Endothelial cell of umbilical vein (primary cell): ENCODE data around the gene TBXT. TPM values are rescaled to one million over a fixed set of nuclear protein-coding genes. Genes with fewer than 3 reads are reported as not detected.
"Not testable (repeated sequence)": the region's sequence is repeated elsewhere in the genome, so short reads cannot be mapped to it uniquely, and the experiment has no call there.

ENCODE experiments used
- BruUV-seq: library from RNA; stranded (reverse); fragments of 400-500 nt; replicated peaks from 2 replicates; lab custom pipeline; 2021; lab: Mats Ljungman, UMichigan
- CTCF ChIA-PET: fragments of 300-600, 350-600 bp; sonication (Branson Sonifier 250); formaldehyde crosslinking; loops from one replicate; lab custom pipeline; 2021; ENCODE audit warnings: antibody characterized with exemption, inconsistent platforms; lab: Charles Lee
- POLR2A ChIA-PET: fragments of 300-600, 350-600 bp; sonication (Branson Sonifier 250); formaldehyde crosslinking; loops from one replicate; lab custom pipeline; 2021; ENCODE audit warnings: antibody characterized with exemption, inconsistent platforms; lab: Charles Lee
- DNase-seq: peaks from one replicate; pipeline ENCODE4 v3.0.0-alpha.2; 2011; ENCODE audit warnings: low read depth, low spot score
- FAIRE-seq: peaks from 2 replicates; lab custom pipeline; 2011; peaks lifted over from hg19 to GRCh38; lab: Jason Lieb, UNC
- H2AFZ ChIP-seq: 2 replicates; pipeline ENCODE4 v1.6.0; 2012; ENCODE audit warnings: low read depth, low read length, control low read depth, inconsistent platforms
- H3K27ac ChIP-seq: 2 replicates; pipeline ENCODE4 v1.5.1; 2011; ENCODE audit warnings: low read depth, mild to moderate bottlenecking, control low read depth, low read length, moderate library complexity; ENCODE audit not compliant: insufficient read depth
- H3K27me3 ChIP-seq, 2 experiments: 2 replicates each; pipeline versions ENCODE4 v1.6.0 to v1.6.1; 2011; ENCODE audit warnings: low read length in 2 of 2, mixed read lengths in 1 of 2; ENCODE audit not compliant: control insufficient read depth in 2 of 2, insufficient read depth in 2 of 2
- H3K36me3 ChIP-seq, 2 experiments: 2 replicates in 1 of 2; 3 replicates in 1 of 2; pipeline ENCODE4 v1.5.1; 2011; ENCODE audit warnings: low read length in 2 of 2, mild to moderate bottlenecking in 1 of 2, moderate library complexity in 1 of 2; ENCODE audit not compliant: control insufficient read depth in 2 of 2, insufficient read depth in 2 of 2; ENCODE audit errors: extremely low read depth in 1 of 2
- H3K4me1 ChIP-seq: 3 replicates; pipeline ENCODE4 v1.5.1; 2011; ENCODE audit warnings: mild to moderate bottlenecking, low read length; ENCODE audit not compliant: control insufficient read depth, insufficient read depth; ENCODE audit errors: extremely low read depth
- H3K4me2 ChIP-seq: 2 replicates; pipeline ENCODE4 v1.6.1; 2011; ENCODE audit warnings: low read length, control low read depth, mixed read lengths; ENCODE audit not compliant: insufficient read depth
- H3K4me3 ChIP-seq, 3 experiments: fragments of 200-600 bp in 1 of 3; sonication (generic), shearing (Covaris generic) in 1 of 3; replicated peaks in 1 of 3; 2 replicates each; pipeline ENCODE4 v1.5.1; 2011 to 2016; ENCODE audit warnings: control low read depth in 3 of 3, low read length in 3 of 3, mild to moderate bottlenecking in 2 of 3, inconsistent platforms in 1 of 3, low read depth in 1 of 3, moderate library complexity in 1 of 3; ENCODE audit not compliant: insufficient read depth in 1 of 3
- H3K79me2 ChIP-seq: 2 replicates; pipeline ENCODE4 v1.6.0; 2012; ENCODE audit warnings: low read length, inconsistent platforms; ENCODE audit not compliant: control insufficient read depth, insufficient read depth
- H3K9ac ChIP-seq: replicated peaks from 2 replicates; pipeline ENCODE3; 2011; ENCODE audit warnings: low read length, control low read depth; ENCODE audit not compliant: insufficient read depth; ENCODE audit errors: extremely low read depth
- H3K9me1 ChIP-seq: replicated peaks from 3 replicates; pipeline ENCODE4 v1.6.0; 2011; ENCODE audit warnings: mild to moderate bottlenecking, low read length; ENCODE audit not compliant: control insufficient read depth, insufficient read depth; ENCODE audit errors: extremely low read depth
- H3K9me3 ChIP-seq: replicated peaks from 2 replicates; pipeline ENCODE4 v1.5.1; 2012; ENCODE audit warnings: low read length, inconsistent platforms; ENCODE audit not compliant: control insufficient read depth, insufficient read depth
- H4K20me1 ChIP-seq: replicated peaks from 2 replicates; pipeline ENCODE3; 2011; ENCODE audit warnings: mild to moderate bottlenecking, low read length; ENCODE audit not compliant: control insufficient read depth, insufficient read depth; ENCODE audit errors: extremely low read depth
- CTCF ChIP-seq, 2 donors: IDR thresholded peaks; 1 replicate in 1 of 2; 2 replicates in 1 of 2; pipeline ENCODE4 v1.5.1; 2011; ENCODE audit warnings: low read length in 2 of 2, mild to moderate bottlenecking in 2 of 2, moderate library complexity in 2 of 2, control low read depth in 1 of 2, inconsistent platforms in 1 of 2, low read depth in 1 of 2; ENCODE audit not compliant: insufficient read depth in 1 of 2; ENCODE audit errors: extremely low read depth in 1 of 2
- EZH2 ChIP-seq: IDR thresholded peaks from 2 replicates; pipeline ENCODE4 v1.6.1; 2012; ENCODE audit warnings: borderline replicate concordance, low read depth, mild to moderate bottlenecking, moderate library complexity, low read length, inconsistent platforms; ENCODE audit not compliant: severe bottlenecking
- FOS ChIP-seq: IDR thresholded peaks from 2 replicates; pipeline ENCODE4 v1.6.1; 2011; ENCODE audit warnings: mild to moderate bottlenecking, low read length, moderate library complexity, borderline replicate concordance; ENCODE audit not compliant: insufficient read depth
- GATA2 ChIP-seq: IDR thresholded peaks from 2 replicates; pipeline ENCODE4 v1.7.0; 2011; ENCODE audit warnings: low read depth, mild to moderate bottlenecking, moderate library complexity, mixed read lengths, low read length; ENCODE audit not compliant: insufficient read length, insufficient read depth
- JUN ChIP-seq: IDR thresholded peaks from 2 replicates; pipeline ENCODE4 v1.6.1; 2011; ENCODE audit warnings: borderline replicate concordance, low read depth; ENCODE audit not compliant: insufficient read length, insufficient read depth
- MAX ChIP-seq: IDR thresholded peaks from 2 replicates; pipeline ENCODE4 v1.6.1; 2011; ENCODE audit not compliant: insufficient read depth, insufficient read length
- MYC ChIP-seq: IDR thresholded peaks from one replicate; pipeline ENCODE4 v1.6.1; 2011; ENCODE audit warnings: mild to moderate bottlenecking, low read depth, low read length
- POLR2A ChIP-seq: IDR thresholded peaks from 2 replicates; pipeline ENCODE4 v1.6.1; 2012; ENCODE audit warnings: low read depth, mild to moderate bottlenecking, control low read depth, low read length
- POLR2AphosphoS5 ChIP-seq: IDR thresholded peaks from 2 replicates; pipeline ENCODE4 v1.6.1; 2012; ENCODE audit warnings: low read depth, mild to moderate bottlenecking, control low read depth, low read length, moderate library complexity; ENCODE audit not compliant: insufficient read depth
- dilution Hi-C: fragments of 300-500 bp; cut with MboI; formaldehyde crosslinking; loops from one replicate; pipeline ENCODE4 v1.15.0; 2019; ENCODE audit warnings: low sequenced_read_pairs; ENCODE audit not compliant: extremely low pct_ligation_motif_present
- intact Hi-C: fragments of 100-400 bp; cut with micrococcal nuclease; formaldehyde crosslinking; loops from one replicate; pipeline ENCODE4 v1.10.0; 2022
- polyA plus RNA-seq, 4 experiments: library from polyadenylated mRNA; depleted of rRNA in 3 of 4; stranded (reverse) in 3 of 4; unstranded in 1 of 4; fragments of >200 nt; gene quantifications; 2 replicates each; pipeline versions ENCODE4 v1.2.1 to v1.2.3, GENCODE V29; 2011 to 2012; ENCODE audit warnings: missing spikeins in 1 of 4
- total RNA-seq: library from RNA; stranded (reverse); gene quantifications from 2 replicates; pipeline ENCODE4 v1.2.3, GENCODE V29; 2021

The TBXT gene
- total and polyA plus RNA-seq, 2 donors (not counting 3 experiments of a cell fraction or from before 2014, with no cell fraction given) = not detected

GRCh38 chr6:166127624-166128472, 39.8 kb downstream of the TBXT start:
- no TSS peak for BruUV-seq
- no peak for DNase-seq
- Histone ChIP-seq H3K27me3 (no peaks in the 10 kb centered on the region), H3K4me1 (no peaks in the 10 kb centered on the region), H3K9me1 (no peaks in the 10 kb centered on the region), H4K20me1 (no peaks in the 10 kb centered on the region), H3K9ac (no peak overlapping the region), H3K36me3 (no peaks in the 10 kb centered on the region), H3K4me3 (no peak overlapping the region), H3K4me2 (no peak overlapping the region), H3K79me2 (no peaks in the 10 kb centered on the region), H2AFZ (no peak overlapping the region), H3K9me3 (no peaks in the 10 kb centered on the region), H3K27ac (no peak overlapping the region)
- dilution Hi-C loops (no loop called here), intact Hi-C loops (no loop called here)
- ChIA-PET POLR2A (no interaction called here), CTCF (no interaction called here)
- FAIRE-seq = no peak
- TF ChIP-seq FOS = no peak
- TF ChIP-seq POLR2A = no peak
- no peak for TF ChIP-seq EZH2
- TF ChIP-seq MAX = no peak
- TF ChIP-seq CTCF (IDR thresholded peaks at IDR 0.05; ENCODE audit: extremely low read depth in 1 of 2, insufficient read depth in 1 of 2, low read depth in 1 of 2, low read length in 2 of 2) = no peak
- TF ChIP-seq JUN = no peak
- no peak for TF ChIP-seq MYC
- no peak for TF ChIP-seq POLR2AphosphoS5
- no peak for TF ChIP-seq GATA2

GRCh38 chr6:166123115-166123514, 44.5 kb downstream of the TBXT start:
- H3K36me3 ChIP-seq, H3K9me3 ChIP-seq, FAIRE-seq, DNase-seq, H2AFZ ChIP-seq, intact Hi-C loops, POLR2A ChIA-PET, H3K9ac ChIP-seq, H3K4me1 ChIP-seq, BruUV-seq, H3K9me1 ChIP-seq, H3K79me2 ChIP-seq, H3K4me3 ChIP-seq, H3K4me2 ChIP-seq, H3K27ac ChIP-seq, CTCF ChIA-PET, dilution Hi-C loops, H3K27me3 ChIP-seq, H4K20me1 ChIP-seq: not testable (repeated sequence)
